MCF 10A (cell line): ENCODE measurements around the gene CENPM. TPM values are rescaled to one million over a fixed set of nuclear protein-coding genes. Genes with fewer than 3 reads are reported as not detected.

Source experiments
- BruUV-seq: library from RNA; stranded (reverse); fragments of 400-500 nt; replicated peaks from 2 replicates; lab custom pipeline; 2021; lab: Mats Ljungman, UMichigan
- CTCF ChIA-PET: fragments of 300-600 bp; sonication (Branson Sonifier 250); formaldehyde crosslinking; extraction: SDS; loops from one replicate; lab custom pipeline; 2021; ENCODE audit warnings: antibody characterized with exemption, inconsistent platforms; lab: Yijun Ruan, JAX
- POLR2A ChIA-PET: fragments of 300-600, 350-650 bp; sonication (Branson Sonifier 250); formaldehyde crosslinking; extraction: SDS; loops from one replicate; lab custom pipeline; 2020; ENCODE audit warnings: antibody characterized with exemption, inconsistent platforms; lab: Yijun Ruan, JAX
- DNase-seq: peaks from one replicate; pipeline ENCODE4 v3.0.0-alpha.2; 2018; ENCODE audit not compliant: unreplicated experiment
- H3K27ac Mint-ChIP-seq: one replicate; pipeline ENCODE4 v1.8.0; 2022; ENCODE audit warnings: mild to moderate bottlenecking, low read depth, mixed read lengths; ENCODE audit not compliant: unreplicated experiment
- H3K27me3 Mint-ChIP-seq: one replicate; pipeline ENCODE4 v1.8.0; 2022; ENCODE audit warnings: mixed read lengths; ENCODE audit not compliant: insufficient read depth, unreplicated experiment
- H3K36me3 Mint-ChIP-seq: one replicate; pipeline ENCODE4 v1.8.0; 2022; ENCODE audit warnings: mild to moderate bottlenecking, moderate library complexity, mixed read lengths; ENCODE audit not compliant: insufficient read depth, unreplicated experiment
- H3K4me1 Mint-ChIP-seq: one replicate; pipeline ENCODE4 v1.8.0; 2022; ENCODE audit warnings: mixed read lengths; ENCODE audit not compliant: insufficient read depth, unreplicated experiment
- H3K4me3 Mint-ChIP-seq: one replicate; pipeline ENCODE4 v1.8.0; 2022; ENCODE audit warnings: mild to moderate bottlenecking, moderate library complexity, mixed read lengths; ENCODE audit not compliant: unreplicated experiment
- H3K9me3 Mint-ChIP-seq: one replicate; pipeline ENCODE4 v1.8.0; 2022; ENCODE audit warnings: mixed read lengths; ENCODE audit not compliant: unreplicated experiment
- CTCF ChIP-seq: fragments of 200-600 bp; IDR thresholded peaks from one replicate; pipeline ENCODE4 v1.8.0; 2022; ENCODE audit warnings: antibody characterized with exemption, mild to moderate bottlenecking; ENCODE audit not compliant: unreplicated experiment
- intact Hi-C: fragments of 100-400 bp; cut with micrococcal nuclease; formaldehyde crosslinking; loops from 2 replicates; pipeline ENCODE4 v1.14.1; 2022
- total RNA-seq: library from RNA; stranded (reverse); gene quantifications from 2 replicates; pipeline ENCODE4 v1.2.3, GENCODE V29; 2022

The CENPM gene
- total RNA-seq, 1 experiment from 2014 or later = 21.1 TPM

DNA sequence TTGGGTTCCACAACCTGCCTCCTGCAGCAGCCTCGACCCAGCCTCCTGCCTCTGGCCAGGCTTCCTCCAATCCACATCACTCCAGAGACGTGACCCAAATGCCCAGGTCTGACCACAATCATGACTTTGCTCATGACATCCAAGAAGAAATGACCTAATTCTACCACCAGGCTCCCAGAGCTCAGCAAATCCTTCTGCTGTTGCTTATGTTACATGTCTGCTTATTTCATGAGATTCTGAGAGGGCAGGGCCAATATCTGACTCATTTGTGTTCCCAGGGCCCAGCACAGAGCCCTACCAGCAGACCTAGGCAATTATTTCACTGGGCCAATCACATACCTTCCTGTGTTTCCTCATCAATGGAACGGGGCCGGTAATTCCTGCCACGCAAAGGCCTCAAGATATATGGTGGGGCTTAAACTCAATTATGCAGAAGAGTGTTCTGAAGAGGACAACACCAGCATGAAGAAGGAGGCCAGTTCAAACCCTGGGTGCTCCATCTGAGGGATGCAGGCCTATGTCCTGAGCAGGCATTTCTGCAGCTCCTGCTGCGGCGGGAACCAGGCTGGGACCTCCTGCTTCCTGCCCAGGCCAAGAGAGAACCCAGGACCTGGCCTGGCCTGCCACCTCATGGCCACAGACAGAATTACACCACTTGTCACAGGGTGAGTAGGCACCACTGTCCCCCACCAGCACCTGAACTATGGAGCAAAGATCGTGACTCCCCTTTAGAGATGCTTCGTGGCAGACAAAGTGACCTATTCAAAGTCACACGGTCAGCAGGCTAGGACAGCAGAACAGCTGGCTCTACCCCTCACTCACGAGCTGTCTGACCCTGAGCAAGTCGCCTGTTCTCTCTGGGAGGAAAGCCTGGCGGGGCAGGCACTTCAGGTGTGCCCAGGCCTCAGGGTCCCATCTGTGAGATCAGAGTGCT lies 5.9 kb downstream of the CENPM start:
- H3K4me1 Mint-ChIP-seq = peaks cover 24% of the 10 kb centered on the region
- H3K27ac Mint-ChIP-seq = peak overlapping the region; percentile 91
- POLR2A ChIA-PET = interaction anchor here (0.8 to 1.5 kb wide), 6 partner anchors 82 to 274 kb away, joined by 3 to 6 read pairs (median 4); partner anchors contain the start of genes NAGA and SNU13
- peak overlapping the region; percentile 7 for H3K4me3 Mint-ChIP-seq
- no TSS peak for BruUV-seq
- no peaks in the 10 kb centered on the region for H3K9me3 Mint-ChIP-seq
- peak; percentile 78 for DNase-seq
- H3K36me3 Mint-ChIP-seq = peaks cover 25% of the 10 kb centered on the region
- H3K27me3 Mint-ChIP-seq = no peaks in the 10 kb centered on the region
- TF ChIP-seq CTCF = peak; percentile 95
- intact Hi-C loops = loop anchor here (1.0 to 10.0 kb wide), 4 partner anchors 119 to 396 kb away; partner anchors contain the start of gene POLR3H
- CTCF ChIA-PET = interaction anchor here (0.6 to 4.9 kb wide), 29 partner anchors 9 to 425 kb away, joined by 3 to 50 read pairs (median 4); partner anchors contain the start of genes MEI1 and SREBF2

GRCh38 chr22:41939981-41940831 lies 6.7 kb downstream of the CENPM start:
- peaks cover 19% of the 10 kb centered on the region for H3K36me3 Mint-ChIP-seq
- no peak for TF ChIP-seq CTCF
- peak overlapping the region; percentile 91 for H3K27ac Mint-ChIP-seq
- peak overlapping the region; percentile 7 for H3K4me3 Mint-ChIP-seq
- ChIA-PET POLR2A (interaction anchor here (0.8 to 1.5 kb wide), 7 partner anchors 81 to 273 kb away, joined by 3 to 6 read pairs (median 3); partner anchors contain the start of genes NAGA and SNU13), CTCF (interaction anchor here (0.6 to 4.9 kb wide), 24 partner anchors 10 to 426 kb away, joined by 3 to 50 read pairs (median 4); partner anchors contain the start of genes MEI1 and SREBF2)
- no peaks in the 10 kb centered on the region for H3K9me3 Mint-ChIP-seq
- H3K4me1 Mint-ChIP-seq = peaks cover 17% of the 10 kb centered on the region
- intact Hi-C loops = loop anchor here (10.0 kb wide), 1 partner anchor 395 kb away; the partner anchor contains the start of gene POLR3H
- BruUV-seq = no TSS peak
- DNase-seq = no peak
- no peaks in the 10 kb centered on the region for H3K27me3 Mint-ChIP-seq

DNA sequence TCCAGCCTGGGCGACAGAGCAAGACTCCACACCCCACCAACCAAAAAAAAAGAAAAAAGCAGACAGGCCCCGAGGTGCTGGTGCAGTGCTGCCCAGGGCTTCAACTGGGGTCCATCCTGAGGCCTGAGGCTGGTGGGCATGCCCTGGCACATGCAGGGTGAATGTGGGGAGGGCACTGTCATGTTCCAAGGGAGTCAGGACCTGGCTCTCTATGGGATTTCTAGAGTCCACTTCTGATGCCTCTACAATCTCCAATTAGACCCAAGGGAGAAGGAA lies 10.1 kb downstream of the CENPM start:
- Mint-ChIP-seq H3K9me3 (no peaks in the 10 kb centered on the region), H3K27me3 (no peaks in the 10 kb centered on the region), H3K4me1 (peaks cover 12% of the 10 kb centered on the region), H3K36me3 (peaks cover 7% of the 10 kb centered on the region), H3K4me3 (no peak overlapping the region), H3K27ac (no peak overlapping the region)
- BruUV-seq = no TSS peak
- DNase-seq = no peak
- intact Hi-C loops = no loop called here
- CTCF ChIA-PET = no interaction called here
- POLR2A ChIA-PET = interaction anchor here (1.0 kb wide), 1 partner anchor 11 kb away, joined by 3 read pairs; the partner anchor contains the start of gene TNFRSF13C
- no peak for TF ChIP-seq CTCF
